ENCODE results near the gene DVL1.

DNA sequence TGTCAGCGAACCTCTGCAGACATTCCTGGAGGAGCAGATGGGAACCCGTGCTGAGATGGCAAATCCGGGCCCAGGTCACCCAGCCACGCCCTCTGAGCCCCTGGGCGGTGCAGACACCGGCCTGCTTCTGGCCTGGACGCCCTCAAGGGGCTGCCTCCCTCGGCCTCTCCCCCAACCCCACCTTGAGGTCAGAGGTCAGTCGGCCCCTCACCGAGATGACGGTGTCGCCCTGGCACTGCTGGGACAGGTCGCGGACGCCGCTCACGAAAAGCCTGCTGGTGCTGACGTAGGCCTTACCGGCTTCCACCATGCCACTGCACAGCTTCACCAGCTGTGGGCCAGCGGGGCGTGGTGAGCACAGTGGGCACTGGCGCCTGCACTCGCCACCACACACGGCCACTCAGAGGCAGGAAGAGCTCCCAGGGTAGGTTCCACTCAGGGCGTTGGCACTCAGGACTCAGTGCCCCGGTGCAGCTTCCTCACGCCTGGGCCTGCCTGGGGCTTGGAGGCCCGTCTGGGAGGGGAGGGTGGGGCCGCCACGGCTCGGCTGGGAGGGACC, 46.2 kb downstream of the DVL1 start:
- TF ChIP-seq, protein P1, sequence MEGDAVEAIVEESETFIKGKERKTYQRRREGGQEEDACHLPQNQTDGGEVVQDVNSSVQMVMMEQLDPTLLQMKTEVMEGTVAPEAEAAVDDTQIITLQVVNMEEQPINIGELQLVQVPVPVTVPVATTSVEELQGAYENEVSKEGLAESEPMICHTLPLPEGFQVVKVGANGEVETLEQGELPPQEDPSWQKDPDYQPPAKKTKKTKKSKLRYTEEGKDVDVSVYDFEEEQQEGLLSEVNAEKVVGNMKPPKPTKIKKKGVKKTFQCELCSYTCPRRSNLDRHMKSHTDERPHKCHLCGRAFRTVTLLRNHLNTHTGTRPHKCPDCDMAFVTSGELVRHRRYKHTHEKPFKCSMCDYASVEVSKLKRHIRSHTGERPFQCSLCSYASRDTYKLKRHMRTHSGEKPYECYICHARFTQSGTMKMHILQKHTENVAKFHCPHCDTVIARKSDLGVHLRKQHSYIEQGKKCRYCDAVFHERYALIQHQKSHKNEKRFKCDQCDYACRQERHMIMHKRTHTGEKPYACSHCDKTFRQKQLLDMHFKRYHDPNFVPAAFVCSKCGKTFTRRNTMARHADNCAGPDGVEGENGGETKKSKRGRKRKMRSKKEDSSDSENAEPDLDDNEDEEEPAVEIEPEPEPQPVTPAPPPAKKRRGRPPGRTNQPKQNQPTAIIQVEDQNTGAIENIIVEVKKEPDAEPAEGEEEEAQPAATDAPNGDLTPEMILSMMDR (IDR thresholded peaks at IDR 0.05; ENCODE audit: low read depth, low read length): no peak
- no peak for TF ChIP-seq POLR2A (IDR thresholded peaks at IDR 0.05; ENCODE audit: extremely low read depth, insufficient read length)
- TF ChIP-seq, protein P2, sequence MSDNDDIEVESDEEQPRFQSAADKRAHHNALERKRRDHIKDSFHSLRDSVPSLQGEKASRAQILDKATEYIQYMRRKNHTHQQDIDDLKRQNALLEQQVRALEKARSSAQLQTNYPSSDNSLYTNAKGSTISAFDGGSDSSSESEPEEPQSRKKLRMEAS (IDR thresholded peaks at IDR 0.05; ENCODE audit: low read depth, low read length): no peak

Data from NB4 (cell line).